ENCODE results near the gene USP3. TPM values are rescaled to one million over a fixed set of nuclear protein-coding genes. Genes with fewer than 3 reads are reported as not detected.
"Not testable (repeated sequence)": the region's sequence is repeated elsewhere in the genome, so short reads cannot be mapped to it uniquely, and the experiment has no call there.

Gene USP3
- total RNA-seq, 1 donor from 2014 or later = 57.3 TPM

- TF ChIP-seq CTCF (conservative IDR thresholded peaks at IDR 0.05) = no peak
- no peak overlapping the region for H3K27ac Mint-ChIP-seq
- H3K36me3 Mint-ChIP-seq = no peaks in the 10 kb centered on the region
- DNase-seq (ENCODE audit: extremely low spot score, unreplicated experiment) = no peak
- H3K4me3 Mint-ChIP-seq = no peak overlapping the region
- H3K4me1 Mint-ChIP-seq (ENCODE audit: unreplicated experiment) = peaks cover 22% of the 10 kb centered on the region
- H3K9me3 Mint-ChIP-seq = no peaks in the 10 kb centered on the region
- H3K27me3 Mint-ChIP-seq = peaks cover 3% of the 10 kb centered on the region
These were observed 19.8 kb upstream of the USP3 start for GRCh38 chr15:63484433-63485186.

- Mint-ChIP-seq H3K36me3 (no peaks in the 10 kb centered on the region), H3K27ac (peak overlapping the region; percentile 57), H3K4me3 (peak overlapping the region; percentile 76), H3K27me3 (peaks cover 3% of the 10 kb centered on the region), H3K9me3 (no peaks in the 10 kb centered on the region), H3K4me1 (ENCODE audit: unreplicated experiment) (peaks cover 18% of the 10 kb centered on the region)
- DNase-seq (ENCODE audit: extremely low spot score, unreplicated experiment) = peak; percentile 85
- TF ChIP-seq CTCF (conservative IDR thresholded peaks at IDR 0.05) = peak; percentile 94
These were observed 17.2 kb upstream of the USP3 start for GRCh38 chr15:63487076-63487757.

- not testable (repeated sequence) for H3K27me3 Mint-ChIP-seq; H3K27ac Mint-ChIP-seq; H3K4me3 Mint-ChIP-seq; H3K36me3 Mint-ChIP-seq; DNase-seq (ENCODE audit: extremely low spot score, unreplicated experiment); H3K9me3 Mint-ChIP-seq
- peaks cover 19% of the 10 kb centered on the region for H3K4me1 Mint-ChIP-seq (ENCODE audit: unreplicated experiment)
These were observed 16.5 kb upstream of the USP3 start for GRCh38 chr15:63487758-63488397.

- TF ChIP-seq CTCF (conservative IDR thresholded peaks at IDR 0.05) = no peak
- no peaks in the 10 kb centered on the region for H3K36me3 Mint-ChIP-seq
- peaks cover 8% of the 10 kb centered on the region for H3K27me3 Mint-ChIP-seq
- no peak for DNase-seq (ENCODE audit: extremely low spot score, unreplicated experiment)
- peaks cover 16% of the 10 kb centered on the region for H3K4me1 Mint-ChIP-seq (ENCODE audit: unreplicated experiment)
- H3K9me3 Mint-ChIP-seq = no peaks in the 10 kb centered on the region
- no peak overlapping the region for H3K27ac Mint-ChIP-seq
- no peak overlapping the region for H3K4me3 Mint-ChIP-seq
These were observed 15.9 kb upstream of the USP3 start for GRCh38 chr15:63488398-63488960.

GRCh38 chr15:63489352-63489751 is 15.0 kb upstream of the USP3 start:
- Mint-ChIP-seq H3K27me3 (peaks cover 11% of the 10 kb centered on the region), H3K4me1 (ENCODE audit: unreplicated experiment) (peaks cover 7% of the 10 kb centered on the region), H3K9me3 (no peaks in the 10 kb centered on the region), H3K36me3 (no peaks in the 10 kb centered on the region), H3K4me3 (no peak overlapping the region), H3K27ac (no peak overlapping the region)
- DNase-seq (ENCODE audit: extremely low spot score, unreplicated experiment) = no peak
- TF ChIP-seq CTCF (conservative IDR thresholded peaks at IDR 0.05) = no peak
